Measurements from ENCODE around the gene TMEM163. TPM values are rescaled to one million over a fixed set of nuclear protein-coding genes. Genes with fewer than 3 reads are reported as not detected.
"Not testable (repeated sequence)": the region's sequence is repeated elsewhere in the genome, so short reads cannot be mapped to it uniquely, and the experiment has no call there.

TMEM163 gene
- total RNA-seq, 1 donor from 2014 or later = 0.95 TPM

DNA sequence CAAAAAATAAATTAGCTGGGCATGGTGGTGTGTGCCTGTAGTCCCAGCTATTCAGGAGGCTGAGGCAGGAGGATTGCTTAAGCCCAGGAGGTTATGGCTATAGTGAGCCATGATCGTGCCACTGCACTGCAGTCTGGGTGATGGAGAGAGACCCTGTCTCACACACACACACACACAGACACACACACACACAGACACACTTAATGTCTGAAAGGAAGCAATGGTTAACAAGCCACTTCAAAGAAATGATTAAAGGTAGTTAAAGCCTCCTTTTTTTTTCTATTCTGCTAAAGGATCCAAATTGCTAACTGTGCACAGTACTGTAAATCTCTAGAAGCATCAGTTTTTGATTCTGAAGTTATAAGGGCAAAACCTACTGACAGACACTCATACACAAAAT, 211.1 kb downstream of the TMEM163 start:
- no peak overlapping the region for H3K4me2 ChIP-seq

DNA sequence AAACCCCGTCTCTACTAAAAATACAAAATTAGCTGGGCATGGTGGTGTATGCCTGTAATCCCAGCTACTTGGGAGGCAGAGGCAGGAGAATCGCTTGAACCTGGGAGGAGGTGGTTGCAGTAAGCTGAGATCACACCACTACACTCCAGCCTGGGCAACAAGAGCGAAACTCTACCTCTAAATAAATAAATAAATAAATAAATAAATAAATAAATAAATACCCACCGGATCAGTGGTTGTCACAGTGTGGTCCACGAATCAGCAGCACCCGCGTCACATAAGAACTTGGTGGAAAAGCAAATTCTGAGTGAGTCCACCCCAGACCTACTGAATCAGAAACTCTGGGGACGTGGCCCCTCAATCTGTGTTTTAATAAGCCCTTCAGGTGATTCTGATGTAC, 211.6 kb downstream of the TMEM163 start:
- not testable (repeated sequence) for H4K20me1 ChIP-seq (ENCODE audit: low read depth); H3K36me3 ChIP-seq; H3K9me3 ChIP-seq (ENCODE audit: low read depth); H3K4me1 ChIP-seq; H3K4me3 ChIP-seq; DNase-seq (ENCODE audit: low spot score); H3K4me2 ChIP-seq; H3K27ac Mint-ChIP-seq; H3F3A ChIP-seq (ENCODE audit: low read depth); H2AFZ ChIP-seq (replicated peaks); H3K27me3 Mint-ChIP-seq (ENCODE audit: insufficient read depth, low read depth); H3K36me3 Mint-ChIP-seq; H3K4me3 Mint-ChIP-seq; H3K27ac ChIP-seq; H3K9ac ChIP-seq; H3K79me2 ChIP-seq (ENCODE audit: low read depth); H3K27me3 ChIP-seq; H3K4me1 Mint-ChIP-seq; H3K9me3 Mint-ChIP-seq

More for the DNA sequence above, 211.1 kb downstream of the TMEM163 start:
- no peaks in the 10 kb centered on the region for H3K9me3 ChIP-seq (ENCODE audit: low read depth)
- no peaks in the 10 kb centered on the region for H3K9me3 Mint-ChIP-seq
- H4K20me1 ChIP-seq (ENCODE audit: low read depth) = no peaks in the 10 kb centered on the region
- peaks cover 8% of the 10 kb centered on the region for H3K4me1 ChIP-seq
- no peaks in the 10 kb centered on the region for H3K27me3 ChIP-seq
- no peak overlapping the region for H3K27ac ChIP-seq
- H2AFZ ChIP-seq (replicated peaks) = no peak overlapping the region
- H3K27ac Mint-ChIP-seq = no peak overlapping the region
- no peak overlapping the region for H3K4me3 ChIP-seq
- H3K79me2 ChIP-seq (ENCODE audit: low read depth) = no peaks in the 10 kb centered on the region
- H3K4me3 Mint-ChIP-seq = no peak overlapping the region
- no peaks in the 10 kb centered on the region for H3K4me1 Mint-ChIP-seq
- TF ChIP-seq EZH2phosphoT487 (IDR thresholded peaks at IDR 0.05) (no peak), EZH2 (IDR thresholded peaks at IDR 0.05) (no peak)
- TF ChIP-seq, protein P1, sequence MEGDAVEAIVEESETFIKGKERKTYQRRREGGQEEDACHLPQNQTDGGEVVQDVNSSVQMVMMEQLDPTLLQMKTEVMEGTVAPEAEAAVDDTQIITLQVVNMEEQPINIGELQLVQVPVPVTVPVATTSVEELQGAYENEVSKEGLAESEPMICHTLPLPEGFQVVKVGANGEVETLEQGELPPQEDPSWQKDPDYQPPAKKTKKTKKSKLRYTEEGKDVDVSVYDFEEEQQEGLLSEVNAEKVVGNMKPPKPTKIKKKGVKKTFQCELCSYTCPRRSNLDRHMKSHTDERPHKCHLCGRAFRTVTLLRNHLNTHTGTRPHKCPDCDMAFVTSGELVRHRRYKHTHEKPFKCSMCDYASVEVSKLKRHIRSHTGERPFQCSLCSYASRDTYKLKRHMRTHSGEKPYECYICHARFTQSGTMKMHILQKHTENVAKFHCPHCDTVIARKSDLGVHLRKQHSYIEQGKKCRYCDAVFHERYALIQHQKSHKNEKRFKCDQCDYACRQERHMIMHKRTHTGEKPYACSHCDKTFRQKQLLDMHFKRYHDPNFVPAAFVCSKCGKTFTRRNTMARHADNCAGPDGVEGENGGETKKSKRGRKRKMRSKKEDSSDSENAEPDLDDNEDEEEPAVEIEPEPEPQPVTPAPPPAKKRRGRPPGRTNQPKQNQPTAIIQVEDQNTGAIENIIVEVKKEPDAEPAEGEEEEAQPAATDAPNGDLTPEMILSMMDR (IDR thresholded peaks at IDR 0.05) = no peak
- no peak overlapping the region for H3K9ac ChIP-seq
- peaks cover 3% of the 10 kb centered on the region for H3K27me3 Mint-ChIP-seq (ENCODE audit: insufficient read depth, low read depth)
- no peaks in the 10 kb centered on the region for H3K36me3 ChIP-seq
- no peaks in the 10 kb centered on the region for H3K36me3 Mint-ChIP-seq
- H3F3A ChIP-seq (ENCODE audit: low read depth) = no peaks in the 10 kb centered on the region
- no peak for DNase-seq (ENCODE audit: low spot score)

DNA sequence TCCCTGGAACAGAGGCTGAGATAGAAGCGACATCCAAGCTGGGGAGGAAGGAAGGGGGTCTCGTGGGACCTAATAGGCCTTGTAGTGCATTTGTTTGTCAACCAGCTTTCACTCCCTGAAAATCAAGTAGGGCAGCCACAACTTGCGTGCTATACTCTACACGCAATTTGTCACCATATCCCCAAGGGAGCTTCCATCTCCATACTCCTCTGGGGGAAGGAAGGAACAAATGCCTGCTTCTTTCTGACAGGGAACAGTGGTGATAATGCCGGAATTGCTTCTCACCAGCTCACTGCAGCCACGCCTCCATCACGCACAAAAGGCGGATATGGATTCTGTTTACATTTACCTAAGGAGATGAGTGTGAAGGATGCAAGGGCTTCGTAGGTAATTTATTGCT, 213.4 kb downstream of the TMEM163 start:
- Histone ChIP-seq H3K27ac (no peak overlapping the region), H2AFZ (replicated peaks) (no peak overlapping the region), H3K79me2 (ENCODE audit: low read depth) (no peaks in the 10 kb centered on the region), H3K36me3 (no peaks in the 10 kb centered on the region), H4K20me1 (ENCODE audit: low read depth) (no peaks in the 10 kb centered on the region), H3K27me3 (no peaks in the 10 kb centered on the region), H3K4me3 (no peak overlapping the region), H3K4me1 (peaks cover 9% of the 10 kb centered on the region), H3K4me2 (no peak overlapping the region), H3K9ac (no peak overlapping the region), H3K9me3 (ENCODE audit: low read depth) (no peaks in the 10 kb centered on the region), H3F3A (ENCODE audit: low read depth) (no peaks in the 10 kb centered on the region)
- no peaks in the 10 kb centered on the region for H3K36me3 Mint-ChIP-seq
- H3K4me1 Mint-ChIP-seq = no peaks in the 10 kb centered on the region
- no peak for DNase-seq (ENCODE audit: low spot score)
- no peak overlapping the region for H3K27ac Mint-ChIP-seq
- no peak overlapping the region for H3K4me3 Mint-ChIP-seq
- no peak for TF ChIP-seq EZH2 (IDR thresholded peaks at IDR 0.05)
- TF ChIP-seq EZH2phosphoT487 (IDR thresholded peaks at IDR 0.05) = no peak
- TF ChIP-seq, protein P1 (IDR thresholded peaks at IDR 0.05) = no peak
- peaks cover 3% of the 10 kb centered on the region for H3K27me3 Mint-ChIP-seq (ENCODE audit: insufficient read depth, low read depth)
- no peaks in the 10 kb centered on the region for H3K9me3 Mint-ChIP-seq

DNA sequence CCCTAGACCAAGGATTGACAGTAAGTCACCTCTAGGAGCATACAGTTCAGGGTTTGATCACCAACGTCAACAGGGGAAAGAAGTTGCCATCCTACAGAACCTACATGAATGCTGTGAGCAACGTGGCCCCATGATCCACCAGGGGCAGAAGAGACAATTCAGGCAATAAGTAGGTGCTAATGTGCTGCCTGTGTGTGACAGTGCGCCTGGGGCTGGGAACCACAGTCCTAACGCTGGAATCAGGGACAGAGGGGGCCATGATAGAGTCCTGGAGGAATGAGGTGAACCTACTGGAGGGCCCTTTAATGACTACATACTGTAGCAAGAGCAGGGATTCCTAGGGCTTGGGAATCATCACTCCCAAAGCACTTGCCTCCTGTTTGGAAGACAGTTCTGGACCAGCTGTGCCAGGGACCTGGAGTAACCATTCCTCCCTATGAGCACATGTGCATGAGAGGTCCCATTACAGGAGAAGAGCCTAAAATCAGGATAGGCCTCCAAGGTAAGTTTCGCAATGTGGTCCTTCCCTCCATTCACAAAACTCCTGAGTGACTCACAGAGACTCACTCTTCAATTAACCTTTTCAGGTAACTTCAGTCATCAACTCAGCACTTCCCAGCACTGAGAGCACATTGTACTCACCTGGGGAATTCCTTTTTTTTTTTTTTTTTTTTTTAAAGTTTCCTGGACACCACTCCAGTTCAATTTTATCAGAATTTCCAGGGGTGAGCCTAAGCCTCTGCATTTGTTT, 214.0 kb downstream of the TMEM163 start:
- no peaks in the 10 kb centered on the region for H3K27me3 ChIP-seq
- Mint-ChIP-seq H3K27ac (no peak overlapping the region), H3K9me3 (no peaks in the 10 kb centered on the region), H3K4me1 (peaks cover 3% of the 10 kb centered on the region), H3K27me3 (ENCODE audit: insufficient read depth, low read depth) (peaks cover 3% of the 10 kb centered on the region), H3K4me3 (no peak overlapping the region), H3K36me3 (no peaks in the 10 kb centered on the region)
- no peaks in the 10 kb centered on the region for H3F3A ChIP-seq (ENCODE audit: low read depth)
- H3K9me3 ChIP-seq (ENCODE audit: low read depth) = no peaks in the 10 kb centered on the region
- H3K36me3 ChIP-seq = no peaks in the 10 kb centered on the region
- H3K4me2 ChIP-seq = no peak overlapping the region
- H3K4me1 ChIP-seq = peaks cover 16% of the 10 kb centered on the region
- TF ChIP-seq, protein P1 (IDR thresholded peaks at IDR 0.05) = no peak
- no peak for TF ChIP-seq EZH2 (IDR thresholded peaks at IDR 0.05)
- no peak for TF ChIP-seq EZH2phosphoT487 (IDR thresholded peaks at IDR 0.05)
- no peaks in the 10 kb centered on the region for H4K20me1 ChIP-seq (ENCODE audit: low read depth)
- H2AFZ ChIP-seq (replicated peaks) = no peak overlapping the region
- H3K79me2 ChIP-seq (ENCODE audit: low read depth) = no peaks in the 10 kb centered on the region
- no peak overlapping the region for H3K4me3 ChIP-seq
- no peak overlapping the region for H3K9ac ChIP-seq
- no peak for DNase-seq (ENCODE audit: low spot score)
- H3K27ac ChIP-seq = no peak overlapping the region

All from neural progenitor cell (in vitro differentiated cells).